ENCODE data around the gene GPR107.

DNA sequence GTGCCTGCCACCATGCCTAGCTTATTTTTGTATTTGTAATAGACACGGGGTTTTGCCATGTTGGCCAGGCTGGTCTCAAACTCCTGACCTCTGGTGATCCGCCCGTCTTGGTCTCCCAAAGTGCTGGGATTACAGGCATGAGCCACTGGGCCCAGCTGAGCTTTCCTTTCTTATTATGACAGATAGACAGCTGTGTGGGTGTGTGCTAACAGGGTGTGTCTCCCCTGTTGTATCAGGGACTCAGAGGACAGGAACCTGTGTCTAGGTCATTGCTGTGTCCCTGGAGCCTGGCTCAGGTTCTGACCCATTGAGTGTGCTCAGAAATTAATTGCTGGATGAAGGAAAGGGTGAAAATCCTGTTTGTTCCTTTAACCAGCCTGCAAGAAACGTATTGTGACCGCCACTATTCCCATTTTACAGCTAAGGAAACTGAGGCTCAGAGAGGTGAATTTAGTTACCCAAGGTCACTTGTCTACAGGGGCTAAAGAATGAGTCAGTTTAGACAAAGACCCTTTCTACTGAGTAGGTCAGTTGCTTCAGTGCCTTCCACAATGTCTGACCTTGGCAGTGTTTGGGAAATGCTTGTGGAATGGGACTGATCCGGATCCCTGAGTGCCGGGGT lies 135.3 kb downstream of the GPR107 start:
- TF ChIP-seq CTCF (IDR thresholded peaks at IDR 0.05): no peak
- no peak for TF ChIP-seq ZFX (IDR thresholded peaks at IDR 0.05; ENCODE audit: borderline replicate concordance)
